ENCODE data around the gene TBC1D14. TPM values are rescaled to one million over a fixed set of nuclear protein-coding genes. Genes with fewer than 3 reads are reported as not detected.
A peak's percentile ranks its signal among the peaks of the same experiment; 100 is the strongest.

TBC1D14 gene
- total RNA-seq, 1 donor: 39.4 TPM

DNA sequence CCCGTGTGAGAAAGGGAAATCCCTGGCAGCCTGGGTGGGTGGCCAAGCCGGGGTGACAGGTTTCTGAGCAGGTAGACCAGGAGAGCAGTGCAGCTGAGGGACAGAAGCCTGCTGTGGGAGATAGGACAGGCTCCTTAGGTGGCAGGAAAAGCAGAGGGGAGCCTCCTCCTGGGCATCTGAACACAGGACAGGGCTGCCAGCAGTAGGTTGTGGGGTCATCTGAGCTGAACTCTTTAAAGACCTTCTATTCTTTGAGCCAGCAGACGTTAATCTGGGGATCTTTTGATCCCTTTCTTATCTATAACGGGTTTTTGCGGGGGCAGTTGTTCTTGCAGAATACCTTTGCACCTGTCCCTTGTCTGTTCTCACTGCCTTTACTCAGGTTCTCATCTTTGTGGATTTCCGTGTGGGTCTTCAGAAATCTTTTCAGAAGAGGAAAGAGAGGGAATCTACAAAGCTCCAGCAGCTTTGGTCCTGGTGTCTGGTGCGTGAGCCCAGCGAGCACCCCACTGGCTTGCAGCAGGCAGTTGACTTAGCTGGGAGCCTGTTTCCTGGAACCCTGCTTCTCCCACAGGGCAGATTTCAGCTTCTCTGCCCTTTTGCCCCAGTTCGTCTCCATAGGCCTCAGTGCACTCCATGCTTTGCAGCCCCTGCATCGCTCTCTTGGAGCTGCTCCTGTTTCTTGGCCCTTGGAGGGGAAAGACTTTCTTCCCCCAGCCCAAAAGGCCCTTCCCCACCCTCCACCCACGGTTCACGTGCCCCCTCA, 97.7 kb downstream of the TBC1D14 start:
- Histone ChIP-seq H3K36me3 (ENCODE audit: insufficient read depth, low read length) (peaks cover 33% of the 10 kb centered on the region), H3K27ac (ENCODE audit: low read depth, low read length) (no peak overlapping the region), H3K4me3 (ENCODE audit: insufficient read depth, low read length) (no peak overlapping the region), H2AFZ (ENCODE audit: low read length) (no peak overlapping the region), H4K20me1 (ENCODE audit: insufficient read depth, low read length) (peaks cover 5% of the 10 kb centered on the region), H3K4me1 (ENCODE audit: insufficient read depth, low read length) (no peaks in the 10 kb centered on the region), H3K79me2 (ENCODE audit: insufficient read depth, low read length) (no peaks in the 10 kb centered on the region), H3K4me2 (ENCODE audit: insufficient read depth, low read length) (no peak overlapping the region), H3K9me3 (ENCODE audit: low read depth, low read length) (no peaks in the 10 kb centered on the region), H3K27me3 (ENCODE audit: insufficient read depth, low read length) (no peaks in the 10 kb centered on the region)
- peak; percentile 17 for DNase-seq (ENCODE audit: insufficient read length, low spot score, missing footprints)
- TF ChIP-seq, protein P1, sequence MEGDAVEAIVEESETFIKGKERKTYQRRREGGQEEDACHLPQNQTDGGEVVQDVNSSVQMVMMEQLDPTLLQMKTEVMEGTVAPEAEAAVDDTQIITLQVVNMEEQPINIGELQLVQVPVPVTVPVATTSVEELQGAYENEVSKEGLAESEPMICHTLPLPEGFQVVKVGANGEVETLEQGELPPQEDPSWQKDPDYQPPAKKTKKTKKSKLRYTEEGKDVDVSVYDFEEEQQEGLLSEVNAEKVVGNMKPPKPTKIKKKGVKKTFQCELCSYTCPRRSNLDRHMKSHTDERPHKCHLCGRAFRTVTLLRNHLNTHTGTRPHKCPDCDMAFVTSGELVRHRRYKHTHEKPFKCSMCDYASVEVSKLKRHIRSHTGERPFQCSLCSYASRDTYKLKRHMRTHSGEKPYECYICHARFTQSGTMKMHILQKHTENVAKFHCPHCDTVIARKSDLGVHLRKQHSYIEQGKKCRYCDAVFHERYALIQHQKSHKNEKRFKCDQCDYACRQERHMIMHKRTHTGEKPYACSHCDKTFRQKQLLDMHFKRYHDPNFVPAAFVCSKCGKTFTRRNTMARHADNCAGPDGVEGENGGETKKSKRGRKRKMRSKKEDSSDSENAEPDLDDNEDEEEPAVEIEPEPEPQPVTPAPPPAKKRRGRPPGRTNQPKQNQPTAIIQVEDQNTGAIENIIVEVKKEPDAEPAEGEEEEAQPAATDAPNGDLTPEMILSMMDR (IDR thresholded peaks at IDR 0.05; ENCODE audit: extremely low read depth, low read depth, low read length): no peak

DNA sequence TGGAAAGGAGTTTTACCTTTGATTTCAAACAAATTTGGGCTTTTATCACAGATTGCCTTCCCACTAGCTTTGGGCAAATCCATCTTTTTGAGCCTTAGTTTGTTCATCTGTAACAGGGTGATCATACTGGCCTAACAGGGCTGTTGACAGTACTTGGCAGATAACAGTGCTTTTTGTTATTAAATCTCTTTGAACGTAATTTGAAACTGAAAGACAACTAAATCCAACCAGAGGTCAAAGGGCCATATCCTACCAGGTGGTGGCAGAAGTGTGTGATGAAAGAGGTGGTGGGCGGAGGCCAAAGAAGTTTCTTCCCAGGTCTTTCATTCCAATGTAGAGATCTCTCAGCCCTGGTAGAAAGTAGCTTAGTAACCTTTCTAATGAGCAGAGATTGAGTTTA, 98.3 kb downstream of the TBC1D14 start:
- Histone ChIP-seq H3K79me2 (ENCODE audit: insufficient read depth, low read length) (no peaks in the 10 kb centered on the region), H3K4me1 (ENCODE audit: insufficient read depth, low read length) (no peaks in the 10 kb centered on the region), H3K27me3 (ENCODE audit: insufficient read depth, low read length) (no peaks in the 10 kb centered on the region), H3K36me3 (ENCODE audit: insufficient read depth, low read length) (peaks cover 31% of the 10 kb centered on the region), H3K4me2 (ENCODE audit: insufficient read depth, low read length) (no peak overlapping the region), H2AFZ (ENCODE audit: low read length) (no peak overlapping the region), H3K4me3 (ENCODE audit: insufficient read depth, low read length) (no peak overlapping the region), H3K9me3 (ENCODE audit: low read depth, low read length) (no peaks in the 10 kb centered on the region), H4K20me1 (ENCODE audit: insufficient read depth, low read length) (peaks cover 4% of the 10 kb centered on the region), H3K27ac (ENCODE audit: low read depth, low read length) (no peak overlapping the region)
- DNase-seq (ENCODE audit: insufficient read length, low spot score, missing footprints): no peak
- TF ChIP-seq, protein P1 (IDR thresholded peaks at IDR 0.05; ENCODE audit: extremely low read depth, low read depth, low read length): no peak

DNA sequence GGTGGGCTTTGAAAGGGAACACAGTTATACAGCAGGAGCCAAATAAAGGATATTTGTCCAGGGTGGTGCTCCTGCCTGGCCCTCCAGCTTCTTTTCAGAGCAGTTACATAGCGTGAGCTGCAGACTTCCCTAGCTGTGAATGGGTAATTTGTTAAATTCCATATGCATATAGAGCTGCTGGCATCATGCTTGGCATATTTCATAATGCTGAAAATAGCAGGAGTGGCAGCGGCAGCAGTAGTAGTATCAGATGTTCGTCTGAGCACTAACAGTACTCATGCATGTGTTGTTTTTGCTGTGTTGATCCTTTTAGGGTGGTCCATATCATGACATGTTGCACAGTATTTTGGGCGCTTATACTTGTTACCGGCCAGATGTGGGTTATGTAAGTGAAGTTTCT, 99.9 kb downstream of the TBC1D14 start:
- H3K9me3 ChIP-seq (ENCODE audit: low read depth, low read length): no peaks in the 10 kb centered on the region
- no peak overlapping the region for H3K4me2 ChIP-seq (ENCODE audit: insufficient read depth, low read length)
- no peak overlapping the region for H2AFZ ChIP-seq (ENCODE audit: low read length)
- H3K79me2 ChIP-seq (ENCODE audit: insufficient read depth, low read length): no peaks in the 10 kb centered on the region
- H3K4me3 ChIP-seq (ENCODE audit: insufficient read depth, low read length): no peak overlapping the region
- no peaks in the 10 kb centered on the region for H4K20me1 ChIP-seq (ENCODE audit: insufficient read depth, low read length)
- no peaks in the 10 kb centered on the region for H3K27me3 ChIP-seq (ENCODE audit: insufficient read depth, low read length)
- H3K4me1 ChIP-seq (ENCODE audit: insufficient read depth, low read length): no peaks in the 10 kb centered on the region
- peaks cover 41% of the 10 kb centered on the region for H3K36me3 ChIP-seq (ENCODE audit: insufficient read depth, low read length)
- H3K27ac ChIP-seq (ENCODE audit: low read depth, low read length): no peak overlapping the region
- TF ChIP-seq, protein P1 (IDR thresholded peaks at IDR 0.05; ENCODE audit: extremely low read depth, low read depth, low read length): no peak
- peak; percentile 53 for DNase-seq (ENCODE audit: insufficient read length, low spot score, missing footprints)

DNA sequence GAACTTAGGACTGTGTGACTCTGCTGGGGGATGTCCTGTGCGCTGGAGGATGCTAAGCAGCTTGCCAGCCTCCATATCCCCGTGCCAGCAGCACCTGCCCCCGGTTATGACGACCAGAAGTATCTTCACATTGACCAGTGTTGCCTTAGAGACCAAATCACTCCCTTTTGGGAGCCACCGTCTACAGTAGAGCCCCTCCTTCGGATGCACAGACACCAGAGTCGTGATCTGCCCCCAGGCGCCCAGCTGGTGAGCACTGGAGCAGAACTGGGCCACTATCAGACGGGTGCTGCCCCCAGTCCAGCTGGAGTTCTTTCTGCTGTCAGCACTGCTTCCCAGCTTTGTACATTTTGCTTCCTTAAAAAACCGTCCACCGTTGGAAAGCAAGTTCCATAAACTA, 103.5 kb downstream of the TBC1D14 start:
- H3K27me3 ChIP-seq (ENCODE audit: insufficient read depth, low read length): no peaks in the 10 kb centered on the region
- H3K4me1 ChIP-seq (ENCODE audit: insufficient read depth, low read length): no peaks in the 10 kb centered on the region
- H3K36me3 ChIP-seq (ENCODE audit: insufficient read depth, low read length): peaks cover 44% of the 10 kb centered on the region
- H3K4me3 ChIP-seq (ENCODE audit: insufficient read depth, low read length): no peak overlapping the region
- H4K20me1 ChIP-seq (ENCODE audit: insufficient read depth, low read length): no peaks in the 10 kb centered on the region
- H3K79me2 ChIP-seq (ENCODE audit: insufficient read depth, low read length): no peaks in the 10 kb centered on the region
- no peaks in the 10 kb centered on the region for H3K9me3 ChIP-seq (ENCODE audit: low read depth, low read length)
- H3K4me2 ChIP-seq (ENCODE audit: insufficient read depth, low read length): no peak overlapping the region
- H2AFZ ChIP-seq (ENCODE audit: low read length): no peak overlapping the region
- TF ChIP-seq, protein P1 (IDR thresholded peaks at IDR 0.05; ENCODE audit: extremely low read depth, low read depth, low read length): no peak
- peak; percentile 71 for DNase-seq (ENCODE audit: insufficient read length, low spot score, missing footprints)
- H3K27ac ChIP-seq (ENCODE audit: low read depth, low read length): no peak overlapping the region

Data from osteoblast (primary cell).